Thyroid gland (tissue), 4 donors: Measurements from ENCODE around the gene CFC1.
"Not testable (repeated sequence)": the region's sequence is repeated elsewhere in the genome, so short reads cannot be mapped to it uniquely, and the experiment has no call there.

Source experiments
- POLR2A ChIP-seq, 2 donors: fragments of 450-650 bp; IDR thresholded peaks; one replicate each; pipeline ENCODE4 v1.6.1; 2017; ENCODE audit warnings: antibody characterized with exemption in 2 of 2, mild to moderate bottlenecking in 2 of 2, moderate library complexity in 1 of 2
- TF ChIP-seq, protein P1 (sequence below), 6 experiments: fragments of 200-600 bp in 3 of 6; fragments of 450-650 bp in 3 of 6; sonication (generic) in 3 of 6; IDR thresholded peaks; one replicate each; pipeline ENCODE4 v1.5.1; 2016 to 2019; ENCODE audit warnings: antibody characterized with exemption in 6 of 6, mild to moderate bottlenecking in 2 of 6, inconsistent platforms in 1 of 6, moderate library complexity in 1 of 6

DNA sequence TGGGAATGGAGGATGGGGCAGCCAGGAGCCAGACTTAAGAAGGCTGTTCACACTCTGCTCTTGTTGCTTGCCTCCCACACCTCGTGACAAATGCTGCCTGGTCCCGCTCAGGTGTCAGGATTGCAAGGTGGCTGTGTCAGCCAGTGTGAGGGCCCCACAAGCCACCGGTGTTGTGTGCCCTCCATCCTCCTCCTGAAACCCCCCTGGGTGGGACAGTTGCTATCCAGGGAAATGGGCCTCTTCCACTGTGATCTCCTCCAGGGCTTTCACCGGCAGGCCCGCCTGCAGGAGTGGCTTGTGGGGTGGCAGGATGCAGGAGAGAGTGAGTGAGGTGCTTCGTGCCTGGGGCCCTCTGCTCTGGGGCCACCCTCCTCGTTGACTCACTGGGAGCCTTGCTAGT, 16.4 kb downstream of the CFC1 start:
- TF ChIP-seq, protein P1, sequence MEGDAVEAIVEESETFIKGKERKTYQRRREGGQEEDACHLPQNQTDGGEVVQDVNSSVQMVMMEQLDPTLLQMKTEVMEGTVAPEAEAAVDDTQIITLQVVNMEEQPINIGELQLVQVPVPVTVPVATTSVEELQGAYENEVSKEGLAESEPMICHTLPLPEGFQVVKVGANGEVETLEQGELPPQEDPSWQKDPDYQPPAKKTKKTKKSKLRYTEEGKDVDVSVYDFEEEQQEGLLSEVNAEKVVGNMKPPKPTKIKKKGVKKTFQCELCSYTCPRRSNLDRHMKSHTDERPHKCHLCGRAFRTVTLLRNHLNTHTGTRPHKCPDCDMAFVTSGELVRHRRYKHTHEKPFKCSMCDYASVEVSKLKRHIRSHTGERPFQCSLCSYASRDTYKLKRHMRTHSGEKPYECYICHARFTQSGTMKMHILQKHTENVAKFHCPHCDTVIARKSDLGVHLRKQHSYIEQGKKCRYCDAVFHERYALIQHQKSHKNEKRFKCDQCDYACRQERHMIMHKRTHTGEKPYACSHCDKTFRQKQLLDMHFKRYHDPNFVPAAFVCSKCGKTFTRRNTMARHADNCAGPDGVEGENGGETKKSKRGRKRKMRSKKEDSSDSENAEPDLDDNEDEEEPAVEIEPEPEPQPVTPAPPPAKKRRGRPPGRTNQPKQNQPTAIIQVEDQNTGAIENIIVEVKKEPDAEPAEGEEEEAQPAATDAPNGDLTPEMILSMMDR (IDR thresholded peaks at IDR 0.05): not testable (repeated sequence)
- not testable (repeated sequence) for TF ChIP-seq POLR2A (IDR thresholded peaks at IDR 0.05)
